H1 (cell line): ENCODE results near the gene AOPEP. TPM values are rescaled to one million over a fixed set of nuclear protein-coding genes. Genes with fewer than 3 reads are reported as not detected.

Experiments used
- CTCF ChIA-PET: fragments of 300-600 bp; sonication (Branson Sonifier 250); formaldehyde crosslinking; loops from one replicate; lab custom pipeline; 2021; ENCODE audit not compliant: partially characterized antibody; lab: Charles Lee
- POLR2A ChIA-PET: fragments of 300-600 bp; sonication (Branson Sonifier 250); formaldehyde crosslinking; loops from one replicate; lab custom pipeline; 2021; ENCODE audit warnings: inconsistent platforms; ENCODE audit not compliant: partially characterized antibody; lab: Charles Lee
- DNase-seq, 2 experiments: peaks; one replicate each; pipeline versions ENCODE4 v3.0.0 to v3.0.0-alpha.2; 2010 to 2022; ENCODE audit warnings: low spot score in 2 of 2, low read depth in 1 of 2, mixed read lengths in 1 of 2
- FAIRE-seq: peaks from 2 replicates; lab custom pipeline; 2011; peaks lifted over from hg19 to GRCh38; lab: Jason Lieb, UNC
- H2AFZ ChIP-seq: 2 replicates; pipeline ENCODE4 v1.8.1; 2012; ENCODE audit warnings: low read length, inconsistent platforms
- H2AK5ac ChIP-seq: 2 replicates; pipeline ENCODE4 v1.6.1; 2013; ENCODE audit warnings: low read depth, low read length
- H2BK120ac ChIP-seq: replicated peaks from 2 replicates; pipeline ENCODE3; 2013; ENCODE audit warnings: low read depth, low read length, inconsistent platforms
- H2BK12ac ChIP-seq: 2 replicates; pipeline ENCODE4 v1.6.1; 2013; ENCODE audit warnings: low read depth, low read length
- H2BK15ac ChIP-seq: 2 replicates; pipeline ENCODE4 v1.6.1; 2013; ENCODE audit warnings: low read length
- H2BK20ac ChIP-seq: 2 replicates; pipeline ENCODE4 v1.6.1; 2013; ENCODE audit warnings: low read length
- H2BK5ac ChIP-seq: 2 replicates; pipeline ENCODE4 v1.6.1; 2013; ENCODE audit warnings: low read depth, low read length
- H3K14ac ChIP-seq: 2 replicates; pipeline ENCODE4 v1.6.1; 2013; ENCODE audit warnings: inconsistent platforms; ENCODE audit not compliant: insufficient read length
- H3K18ac ChIP-seq: 2 replicates; pipeline ENCODE4 v1.6.1; 2013; ENCODE audit warnings: low read length; ENCODE audit errors: extremely low read depth
- H3K23ac ChIP-seq: 2 replicates; pipeline ENCODE4 v1.6.1; 2013; ENCODE audit warnings: inconsistent platforms; ENCODE audit not compliant: insufficient read length
- H3K23me2 ChIP-seq: 2 replicates; pipeline ENCODE4 v1.6.1; 2013; ENCODE audit warnings: low read depth, low read length
- H3K27ac ChIP-seq: 2 replicates; pipeline ENCODE4 v1.6.1; 2011; ENCODE audit warnings: low read depth, low read length, inconsistent platforms
- H3K27me3 ChIP-seq, 4 experiments: replicated peaks in 1 of 4; 1 replicate in 1 of 4; 2 replicates in 3 of 4; pipeline versions ENCODE4 v1.6.1 to v1.8.1; 2011 to 2013; ENCODE audit warnings: low read length in 3 of 4, mild to moderate bottlenecking in 3 of 4, inconsistent platforms in 2 of 4, mixed read lengths in 2 of 4, moderate library complexity in 1 of 4; ENCODE audit not compliant: control insufficient read depth in 3 of 4, insufficient read depth in 3 of 4; ENCODE audit errors: extremely low read depth in 1 of 4
- H3K36me3 ChIP-seq, 4 experiments: 2 replicates each; pipeline versions ENCODE4 v1.6.1 to v1.8.1; 2011 to 2013; ENCODE audit warnings: mild to moderate bottlenecking in 4 of 4, low read length in 3 of 4, moderate library complexity in 2 of 4, control low read depth in 1 of 4, inconsistent platforms in 1 of 4; ENCODE audit not compliant: insufficient read depth in 4 of 4, control insufficient read depth in 2 of 4
- H3K4ac ChIP-seq: replicated peaks from 2 replicates; pipeline ENCODE3; 2013; ENCODE audit warnings: low read length, low read depth, mixed read lengths, inconsistent platforms; ENCODE audit not compliant: insufficient read length
- H3K4me1 ChIP-seq, 4 experiments: replicated peaks in 1 of 4; 1 replicate in 1 of 4; 2 replicates in 3 of 4; pipeline versions ENCODE4 v1.6.1 to v1.8.1; 2011 to 2013; ENCODE audit warnings: low read length in 3 of 4, inconsistent platforms in 2 of 4, mixed read lengths in 1 of 4; ENCODE audit not compliant: insufficient read depth in 4 of 4, control insufficient read depth in 3 of 4
- H3K4me2 ChIP-seq, 2 experiments: 2 replicates each; pipeline versions ENCODE4 v1.6.1 to v1.8.1; 2011 to 2013; ENCODE audit warnings: low read depth in 2 of 2, low read length in 2 of 2, control low read depth in 1 of 2, inconsistent platforms in 1 of 2, mild to moderate bottlenecking in 1 of 2; ENCODE audit not compliant: insufficient read depth in 1 of 2
- H3K4me3 ChIP-seq, 4 experiments: fragments of 200-600, 300-600 bp in 1 of 4; sonication (generic), shearing (Covaris generic), sonication (Bioruptor Twin) in 1 of 4; 2 replicates each; pipeline versions ENCODE4 v1.5.1 to v1.8.1; 2011 to 2016; ENCODE audit warnings: low read length in 4 of 4, low read depth in 3 of 4, control low read depth in 2 of 4, inconsistent platforms in 2 of 4, mild to moderate bottlenecking in 2 of 4, mixed read lengths in 1 of 4, moderate library complexity in 1 of 4; ENCODE audit not compliant: insufficient read depth in 2 of 4; ENCODE audit errors: extremely low read depth in 1 of 4
- H3K56ac ChIP-seq: replicated peaks from 2 replicates; pipeline ENCODE3; 2013; ENCODE audit warnings: low read depth, mild to moderate bottlenecking, mixed read lengths, low read length, inconsistent platforms; ENCODE audit not compliant: insufficient read length
- H3K79me1 ChIP-seq: 2 replicates; pipeline ENCODE4 v1.6.1; 2013; ENCODE audit warnings: low read depth, low read length, control low read depth
- H3K79me2 ChIP-seq, 2 experiments: 2 replicates each; pipeline versions ENCODE4 v1.6.1 to v1.8.1; 2012 to 2013; ENCODE audit warnings: low read length in 2 of 2, mild to moderate bottlenecking in 2 of 2, inconsistent platforms in 1 of 2; ENCODE audit not compliant: insufficient read depth in 2 of 2, control insufficient read depth in 1 of 2
- H3K9ac ChIP-seq, 4 experiments: replicated peaks in 1 of 4; 1 replicate in 1 of 4; 2 replicates in 3 of 4; pipeline versions ENCODE4 v1.6.1 to v1.8.1; 2011 to 2013; ENCODE audit warnings: low read depth in 3 of 4, low read length in 3 of 4, control low read depth in 2 of 4, mild to moderate bottlenecking in 2 of 4, moderate library complexity in 2 of 4, inconsistent platforms in 1 of 4; ENCODE audit errors: extremely low read depth in 1 of 4
- H3K9me3 ChIP-seq, 2 experiments: 2 replicates each; pipeline versions ENCODE4 v1.6.1 to v1.8.1; 2012 to 2013; ENCODE audit warnings: mild to moderate bottlenecking in 2 of 2, moderate library complexity in 2 of 2, control low read depth in 1 of 2, inconsistent platforms in 1 of 2, low read depth in 1 of 2, low read length in 1 of 2, mixed read lengths in 1 of 2; ENCODE audit not compliant: insufficient read depth in 2 of 2
- H4K20me1 ChIP-seq, 2 experiments: replicated peaks in 1 of 2; 2 replicates each; pipeline versions ENCODE3 to v1.8.1; 2011 to 2013; ENCODE audit warnings: inconsistent platforms in 2 of 2, low read length in 2 of 2, mild to moderate bottlenecking in 1 of 2; ENCODE audit not compliant: insufficient read depth in 2 of 2, control insufficient read depth in 1 of 2
- H4K5ac ChIP-seq: 2 replicates; pipeline ENCODE4 v1.6.1; 2013; ENCODE audit warnings: low read length, low read depth, mixed read lengths, inconsistent platforms; ENCODE audit not compliant: insufficient read length
- H4K8ac ChIP-seq: 2 replicates; pipeline ENCODE4 v1.8.0; 2013; ENCODE audit warnings: mild to moderate bottlenecking, moderate library complexity, low read length, inconsistent platforms; ENCODE audit not compliant: insufficient read depth; ENCODE audit errors: extremely low read depth
- H4K91ac ChIP-seq: replicated peaks from 2 replicates; pipeline ENCODE3; 2013; ENCODE audit warnings: low read length, mixed read lengths, inconsistent platforms; ENCODE audit not compliant: insufficient read length
- CHD2 ChIP-seq: IDR thresholded peaks from 2 replicates; pipeline ENCODE4 v1.6.1; 2012; ENCODE audit warnings: low read length, improper control_type of control experiment
- EP300 ChIP-seq, 2 experiments: IDR thresholded peaks; 1 replicate in 1 of 2; 2 replicates in 1 of 2; pipeline ENCODE4 v1.6.1; 2011 to 2012; ENCODE audit warnings: low read depth in 2 of 2, low read length in 2 of 2, mild to moderate bottlenecking in 2 of 2, borderline replicate concordance in 1 of 2, inconsistent platforms in 1 of 2, moderate library complexity in 1 of 2
- HDAC6 ChIP-seq: IDR thresholded peaks from one replicate; pipeline ENCODE4 v1.7.1; 2012; ENCODE audit warnings: low read depth, mild to moderate bottlenecking, inconsistent platforms, low read length, moderate library complexity
- SRF ChIP-seq: IDR thresholded peaks from 2 replicates; pipeline ENCODE4 v1.6.1; 2011; ENCODE audit warnings: mild to moderate bottlenecking, low read depth, low read length, moderate library complexity
- WGBS, 2 experiments: shearing (Covaris generic) in 1 of 2; methylation state at CpG; one replicate each; pipeline versions ENCODE4 v1.1.6 to v1.1.7; 2013 to 2015; ENCODE audit warnings: low lambda C conversion rate in 2 of 2, mixed read lengths in 2 of 2, inconsistent platforms in 1 of 2, low coverage in 1 of 2, missing lambda C conversion rate in 1 of 2; ENCODE audit not compliant: insufficient replicate concordance in 2 of 2, insufficient coverage in 1 of 2, insufficient read length in 1 of 2; ENCODE audit errors: extremely low coverage in 1 of 2, missing lambda C conversion rate in 1 of 2; 5-methylcytosine and 5-hydroxymethylcytosine counted together
- polyA plus RNA-seq, 7 experiments: library from polyadenylated mRNA; depleted of rRNA in 3 of 7; stranded (reverse) in 5 of 7; unstranded in 2 of 7; fragments of >200 nt in 5 of 7; fragments of 200-250 nt in 2 of 7; gene quantifications; 1 replicate in 5 of 7; 2 replicates in 1 of 7; 4 replicates in 1 of 7; pipeline versions ENCODE4 v1.2.1 to v1.2.3, GENCODE V29; 2011 to 2013; ENCODE audit warnings: missing spikeins in 2 of 7, mixed read lengths in 2 of 7
- total RNA-seq: library from RNA; stranded (reverse); fragmentation: NEBNext Ultra II Directional; extraction: Animal tissue kit (Norgen Biotek cat#: 25700); gene quantifications from 2 replicates; pipeline ENCODE4 v1.2.1, GENCODE V29; 2021

AOPEP gene
- total and polyA plus RNA-seq, 2 of the 8 experiments (the other 6 are each of a cell fraction or from before 2014, with no cell fraction given) = 6.1 to 14.3 TPM

DNA sequence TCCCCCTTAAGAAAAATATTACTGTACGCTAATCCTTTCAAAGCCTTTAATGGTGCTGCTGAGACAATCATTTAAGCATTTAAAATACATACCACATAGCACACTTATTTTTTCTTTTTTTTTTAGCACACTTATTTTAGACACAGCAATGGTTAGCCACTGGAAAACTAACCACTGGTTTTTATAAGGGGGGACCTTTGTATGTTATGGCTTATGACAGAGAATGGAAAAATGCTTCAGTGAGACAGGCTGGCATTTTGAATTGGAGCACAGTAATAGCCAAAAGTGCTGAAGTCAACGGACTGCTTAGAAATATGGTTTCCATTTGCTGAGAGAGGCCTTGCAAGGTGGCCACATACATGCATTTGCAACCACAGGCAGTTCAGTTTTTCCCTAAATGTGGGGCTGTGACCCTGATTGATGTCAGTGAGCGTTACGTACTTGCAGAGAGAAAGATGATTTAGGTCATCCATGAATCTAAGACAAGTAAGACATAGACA, 28.5 kb downstream of the AOPEP start:
- H2BK120ac ChIP-seq = no peak overlapping the region
- peaks cover 0 to 1% of the 10 kb centered on the region in 2 experiments; a peak in 1 of 4 replicates for H3K9me3 ChIP-seq
- H2AFZ ChIP-seq = no peak overlapping the region
- no peak overlapping the region for H3K14ac ChIP-seq
- H4K91ac ChIP-seq = no peak overlapping the region
- H3K23ac ChIP-seq = no peak overlapping the region
- H2BK20ac ChIP-seq = no peak overlapping the region
- H3K27me3 ChIP-seq = no peaks in the 10 kb centered on the region
- H3K4ac ChIP-seq = no peak overlapping the region
- no peak overlapping the region for H3K56ac ChIP-seq
- H2BK5ac ChIP-seq = no peak overlapping the region
- ChIA-PET CTCF (interaction anchor here (0.6 to 0.8 kb wide), 2 partner anchors 48 to 374 kb away, joined by 3 read pairs; no protein-coding TSS in a partner anchor), POLR2A (no interaction called here)
- H3K79me1 ChIP-seq = 0 out of 2 replicates have a peak, but pooled peaks cover 3% of the 10 kb centered on the region
- no peak overlapping the region for H3K9ac ChIP-seq
- DNase-seq (no peak), FAIRE-seq (no peak)
- H4K5ac ChIP-seq = no peak overlapping the region
- no peaks in the 10 kb centered on the region for H3K79me2 ChIP-seq
- H2BK12ac ChIP-seq = no peak overlapping the region
- no peak overlapping the region for H3K27ac ChIP-seq
- peaks cover 0 to 2% of the 10 kb centered on the region in 2 experiments for H4K20me1 ChIP-seq
- WGBS, 2 experiments = 93% methylated on average over 4 of the region's 4 CpGs; no CpG with 5 or more reads in 1 of the 2 experiments
- H3K4me2 ChIP-seq = no peak overlapping the region
- H3K18ac ChIP-seq = no peak overlapping the region
- H2AK5ac ChIP-seq = no peak overlapping the region
- H4K8ac ChIP-seq = no peak overlapping the region
- no peak overlapping the region for H2BK15ac ChIP-seq
- H3K4me3 ChIP-seq = no peak overlapping the region
- peaks cover under 1 to 4% (median 1%) of the 10 kb centered on the region in 4 experiments; a peak in 4 of 8 replicates for H3K36me3 ChIP-seq
- H3K23me2 ChIP-seq = no peaks in the 10 kb centered on the region; the same call in 1 of the 2 replicates
- no peaks in the 10 kb centered on the region; a peak in 1 of 7 replicates for H3K4me1 ChIP-seq
- TF ChIP-seq SRF (no peak), EP300 (IDR thresholded peaks at IDR 0.05; ENCODE audit: borderline replicate concordance in 1 of 2, low read depth in 2 of 2, low read length in 2 of 2) (no peak), CHD2 (no peak), HDAC6 (no peak)
